GM12872 (cell line): Measurements from ENCODE around the gene AP2A2.

Source experiments
- CTCF ChIP-seq: IDR thresholded peaks from 3 replicates; pipeline ENCODE4 v1.5.1; 2011; ENCODE audit warnings: low read depth, mild to moderate bottlenecking, low read length, moderate library complexity; ENCODE audit not compliant: insufficient read depth

Gene AP2A2

GRCh38 chr11:1006762-1007161 lies 81.1 kb downstream of the AP2A2 start:
- no peak for TF ChIP-seq CTCF

GRCh38 chr11:1007279-1007678 lies 81.6 kb downstream of the AP2A2 start:
- no peak for TF ChIP-seq CTCF

DNA sequence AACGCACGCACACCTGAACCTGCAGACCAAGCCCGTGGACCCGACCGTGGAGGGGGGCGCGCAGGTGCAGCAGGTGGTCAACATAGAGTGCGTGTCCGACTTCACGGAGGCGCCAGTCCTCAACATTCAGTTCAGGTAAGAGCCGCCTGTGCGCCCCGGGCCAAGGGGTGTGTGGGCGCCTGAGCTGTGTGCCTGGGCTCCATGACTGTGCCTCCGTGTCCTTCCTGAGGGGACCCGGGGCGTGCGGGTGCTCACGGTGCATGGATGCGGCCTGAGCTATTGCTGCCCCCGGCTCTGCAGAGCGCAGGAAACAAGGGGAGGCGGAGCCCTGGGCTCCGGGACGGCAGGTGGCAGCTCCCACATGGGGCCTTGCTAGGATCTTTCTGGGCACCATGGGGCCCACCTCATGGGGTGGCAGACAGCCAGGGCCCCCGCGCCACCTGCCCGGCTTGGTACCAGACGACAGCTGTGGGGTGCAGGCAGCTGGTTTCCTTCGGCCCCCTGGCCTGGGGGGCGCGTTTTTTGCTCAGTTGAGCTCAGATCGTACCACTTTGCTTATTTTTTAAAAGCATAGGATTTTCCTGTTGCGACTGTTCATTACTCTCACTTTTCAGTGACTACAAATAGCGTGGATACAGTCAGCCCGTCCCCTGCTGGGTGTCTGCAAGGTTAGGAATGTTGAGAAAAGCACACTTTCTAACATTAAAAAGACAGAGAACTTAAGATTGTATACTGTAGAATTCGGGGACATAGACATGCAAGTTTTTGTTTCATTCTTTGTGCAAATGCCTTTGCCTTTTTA lies 82.5 kb downstream of the AP2A2 start:
- no peak for TF ChIP-seq CTCF

GRCh38 chr11:1008803-1009145 lies 83.1 kb downstream of the AP2A2 start:
- no peak for TF ChIP-seq CTCF

DNA sequence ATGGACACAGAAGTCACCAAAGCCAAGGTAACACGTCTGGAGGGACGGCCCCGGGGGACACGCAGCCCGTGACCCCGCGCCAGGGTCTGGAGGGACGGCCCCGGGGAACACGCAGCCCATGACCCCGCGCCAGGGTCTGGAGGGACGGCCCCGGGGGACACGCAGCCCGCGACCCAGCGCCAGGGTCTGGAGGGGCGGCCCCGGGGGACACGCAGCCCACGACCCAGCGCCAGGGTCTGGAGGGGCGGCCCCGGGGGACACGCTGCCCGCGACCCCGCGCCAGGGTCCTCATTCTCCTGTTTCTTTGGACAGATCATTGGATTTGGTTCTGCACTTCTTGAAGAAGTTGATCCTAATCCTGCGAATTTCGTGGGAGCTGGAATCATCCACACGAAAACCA lies 83.7 kb downstream of the AP2A2 start:
- TF ChIP-seq CTCF = no peak

GRCh38 chr11:1009991-1010390 lies 84.3 kb downstream of the AP2A2 start:
- TF ChIP-seq CTCF = no peak

- no peak for TF ChIP-seq CTCF
Measured at GRCh38 chr11:1010551-1011319, 85.1 kb downstream of the AP2A2 start.
